KOPT-K1 (cell line): ENCODE measurements around the gene KLHDC1.
"Not testable (repeated sequence)": the region's sequence is repeated elsewhere in the genome, so short reads cannot be mapped to it uniquely, and the experiment has no call there.

Experiments
- H3K27ac ChIP-seq: fragments of 200-600 bp; sonication (generic); 2 replicates; pipeline ENCODE4 v1.5.1; 2016; ENCODE audit warnings: antibody characterized with exemption, mild to moderate bottlenecking, low read depth, low read length; ENCODE audit not compliant: poor library complexity, severe bottlenecking
- H3K36me3 ChIP-seq: fragments of 200-600 bp; sonication (generic); 2 replicates; pipeline ENCODE4 v1.5.1; 2017; ENCODE audit warnings: antibody characterized with exemption, mild to moderate bottlenecking, low read length, moderate library complexity; ENCODE audit not compliant: insufficient read depth
- H3K9me3 ChIP-seq: fragments of 200-600 bp; sonication (generic); 2 replicates; pipeline ENCODE4 v1.5.1; 2017; ENCODE audit warnings: antibody characterized with exemption, low read length, mild to moderate bottlenecking; ENCODE audit not compliant: insufficient read depth, poor library complexity, severe bottlenecking

Gene KLHDC1

GRCh38 chr14:49692811-49693734 lies at the start of gene KLHDC1:
KLHDC1 (plus strand) TSS chr14:49693120; CDS start chr14:49693195, 75 bp downstream.
- Histone ChIP-seq H3K27ac (peak within 1 kb of the TSS; percentile 61), H3K9me3 (no peaks in the 10 kb centered on the region), H3K36me3 (no peaks in the 10 kb centered on the region)

DNA sequence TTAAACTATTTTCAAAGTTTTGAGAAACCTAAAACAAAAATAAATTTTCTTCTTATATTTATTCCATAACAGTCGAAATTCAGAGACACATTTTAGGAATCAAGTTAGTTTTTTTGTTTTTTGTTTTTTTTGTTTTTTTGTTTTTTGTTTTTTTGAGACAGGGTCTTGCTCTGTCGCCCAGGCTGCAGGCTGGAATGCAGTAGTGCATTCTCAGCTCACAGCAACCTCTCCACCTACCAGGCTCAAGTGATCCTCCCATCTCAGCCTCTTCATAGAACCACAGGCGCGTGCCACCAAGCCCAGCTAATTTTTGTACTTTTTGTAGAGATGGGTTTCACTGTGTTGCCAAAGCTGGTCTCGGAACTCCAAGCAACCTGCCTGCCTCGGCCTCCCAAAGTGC lies 39.4 kb upstream of the KLHDC1 start:
- H3K27ac ChIP-seq: no peak overlapping the region
- no peaks in the 10 kb centered on the region for H3K9me3 ChIP-seq
- peaks cover 75% of the 10 kb centered on the region for H3K36me3 ChIP-seq

DNA sequence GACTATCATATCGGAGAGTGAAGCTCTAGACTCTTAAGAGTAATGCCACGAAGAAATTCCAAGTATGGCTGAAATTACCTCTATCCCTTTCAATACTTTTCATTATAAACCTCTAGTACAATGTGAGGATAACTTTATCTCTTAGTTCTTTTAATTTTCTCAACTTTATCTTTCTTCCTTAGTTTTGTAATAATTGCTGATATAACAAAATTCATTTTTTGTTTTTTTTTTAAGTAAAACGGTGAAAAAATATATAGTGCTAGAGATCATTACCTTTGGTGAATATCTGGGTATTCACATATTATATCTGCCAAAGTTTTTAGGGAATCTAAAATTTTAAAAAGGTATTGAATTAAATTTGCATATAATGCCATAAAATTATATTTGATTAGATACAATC lies 38.4 kb upstream of the KLHDC1 start:
- H3K9me3 ChIP-seq: no peaks in the 10 kb centered on the region
- no peak overlapping the region for H3K27ac ChIP-seq
- H3K36me3 ChIP-seq: peaks cover 74% of the 10 kb centered on the region

GRCh38 chr14:49657500-49657899 lies 35.4 kb upstream of the KLHDC1 start:
- H3K36me3 ChIP-seq: peaks cover 77% of the 10 kb centered on the region
- H3K9me3 ChIP-seq, H3K27ac ChIP-seq: not testable (repeated sequence)

DNA sequence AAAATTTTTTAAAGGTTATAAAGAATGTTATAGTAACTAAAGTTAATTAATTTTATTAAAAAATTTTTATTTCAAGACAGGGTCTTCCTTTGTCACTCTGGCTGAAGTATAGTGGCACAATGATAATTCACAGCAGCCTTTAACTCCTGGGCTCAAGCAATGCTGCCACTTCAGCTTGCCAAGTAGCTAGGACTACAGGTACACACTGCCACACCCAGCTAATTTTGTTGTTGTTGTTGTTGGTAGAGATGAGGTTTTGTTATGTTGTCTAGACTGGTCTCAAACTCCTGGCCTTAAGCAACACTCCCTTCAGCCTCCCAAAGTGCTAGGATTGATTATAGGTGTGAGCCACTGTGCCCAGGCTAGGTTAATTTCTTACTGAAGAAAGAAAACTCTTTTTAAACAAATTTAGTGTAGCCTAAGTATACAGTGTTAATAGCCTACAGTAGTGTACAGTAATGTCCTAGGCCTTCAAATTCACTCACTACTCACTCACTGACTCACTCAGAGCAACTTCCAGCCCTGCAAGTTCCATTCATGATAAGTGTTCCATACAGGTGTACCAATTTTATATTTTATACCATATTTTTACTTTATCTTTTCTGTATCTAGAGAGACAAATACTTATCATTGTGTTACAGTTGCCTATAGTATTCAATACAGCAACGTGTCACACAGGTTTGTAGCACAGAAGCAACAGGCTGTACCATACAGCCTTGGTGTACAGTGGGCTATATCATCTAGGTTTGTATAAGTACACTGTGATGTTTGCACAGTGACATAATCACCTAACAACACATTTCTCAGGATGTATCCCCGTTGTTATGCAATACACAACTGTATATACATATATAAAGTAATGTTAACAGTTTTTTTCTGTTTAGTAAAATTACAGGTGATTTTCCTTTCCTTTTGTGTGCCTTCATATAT lies 33.1 kb upstream of the KLHDC1 start:
- no peaks in the 10 kb centered on the region for H3K9me3 ChIP-seq
- peaks cover 74% of the 10 kb centered on the region for H3K36me3 ChIP-seq
- no peak overlapping the region for H3K27ac ChIP-seq

GRCh38 chr14:49670475-49670874 lies 22.4 kb upstream of the KLHDC1 start:
- Histone ChIP-seq H3K9me3 (no peaks in the 10 kb centered on the region), H3K36me3 (peaks cover 86% of the 10 kb centered on the region), H3K27ac (no peak overlapping the region)

- Histone ChIP-seq H3K9me3 (no peaks in the 10 kb centered on the region), H3K36me3 (peaks cover 93% of the 10 kb centered on the region), H3K27ac (no peak overlapping the region)
Observed at GRCh38 chr14:49673586-49673985, 19.3 kb upstream of the KLHDC1 start.

DNA sequence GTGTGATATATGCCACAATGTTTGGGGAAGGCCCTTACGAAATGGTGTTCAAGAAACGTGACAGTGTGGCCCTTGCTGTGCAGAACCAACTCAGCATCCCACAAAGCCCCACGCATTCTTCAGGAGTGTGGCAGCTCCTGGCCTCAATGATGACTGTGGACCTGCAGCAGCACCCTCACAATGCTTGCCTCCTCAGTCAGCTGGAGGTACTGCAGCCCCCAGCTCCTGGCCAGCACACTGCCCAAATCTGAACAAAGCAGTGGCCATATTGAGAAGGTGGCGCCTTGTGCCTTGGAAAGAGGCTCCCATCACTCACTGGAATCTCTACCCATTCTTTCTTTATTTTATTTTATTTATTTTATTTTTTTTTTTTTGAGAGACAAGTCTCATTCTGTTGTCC lies 15.3 kb upstream of the KLHDC1 start:
- H3K27ac ChIP-seq: no peak overlapping the region
- peaks cover 94% of the 10 kb centered on the region for H3K36me3 ChIP-seq
- no peaks in the 10 kb centered on the region for H3K9me3 ChIP-seq

DNA sequence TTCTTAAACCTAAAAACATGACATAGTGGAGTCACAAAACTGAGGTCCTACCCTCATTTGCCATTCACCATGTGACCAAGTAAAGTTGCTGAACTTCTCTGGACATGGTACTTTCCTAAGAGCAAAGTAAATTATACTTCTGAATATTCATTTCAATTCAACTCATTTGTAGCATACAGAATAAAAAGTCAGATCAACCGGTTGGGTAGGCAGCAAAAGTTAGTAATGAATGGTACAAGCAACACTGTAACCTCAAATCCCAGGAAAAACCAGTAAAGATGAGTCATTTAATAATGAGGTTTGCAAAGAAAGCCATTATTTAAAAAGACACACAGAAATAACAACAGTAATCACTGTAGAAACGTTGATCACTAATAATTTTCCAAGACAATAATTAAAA lies 13.6 kb upstream of the KLHDC1 start:
- Histone ChIP-seq H3K27ac (no peak overlapping the region), H3K9me3 (no peaks in the 10 kb centered on the region), H3K36me3 (peaks cover 91% of the 10 kb centered on the region)

- H3K36me3 ChIP-seq: peaks cover 25% of the 10 kb centered on the region
- no peaks in the 10 kb centered on the region for H3K9me3 ChIP-seq
- H3K27ac ChIP-seq: no peak overlapping the region
Observed at GRCh38 chr14:49686425-49686824, 6.5 kb upstream of the KLHDC1 start.

DNA sequence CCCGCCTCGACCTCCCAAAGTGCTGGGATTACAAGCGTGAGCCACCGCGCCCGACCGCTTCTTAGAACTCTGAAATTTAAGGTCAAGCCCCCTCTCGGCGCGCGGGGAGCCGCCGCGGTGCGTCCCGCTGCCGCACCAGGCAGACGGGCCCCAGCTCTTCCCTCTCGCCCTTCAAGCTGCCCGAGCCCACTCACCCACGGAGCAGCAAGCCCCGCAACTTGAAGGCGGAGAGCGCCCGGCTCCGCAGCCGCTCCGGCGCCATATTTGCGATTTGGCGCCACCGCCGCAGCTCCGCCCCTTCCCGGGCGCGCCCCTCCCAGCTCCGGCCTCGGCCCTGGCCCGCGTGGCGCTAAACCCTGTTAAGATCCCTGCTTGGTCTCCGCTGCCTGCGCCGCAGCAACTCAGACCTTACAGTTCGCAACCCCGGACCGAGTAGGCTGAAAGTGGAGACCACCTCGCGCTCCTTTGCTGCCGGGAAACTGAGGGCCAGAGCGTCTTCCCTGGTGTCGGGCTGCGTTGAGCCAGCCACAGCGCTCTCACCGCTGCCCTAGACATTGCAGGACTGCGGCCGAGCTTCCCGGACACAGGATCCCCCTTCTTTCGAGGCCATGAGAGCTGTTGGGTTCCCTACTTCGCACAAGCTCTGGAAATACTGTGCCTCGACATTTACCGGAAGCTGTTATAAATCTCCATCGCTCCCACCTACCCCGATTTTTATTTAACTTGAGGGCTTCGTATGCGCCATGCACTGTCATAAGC lies 4.8 kb upstream of the KLHDC1 start, which contains the start of gene POLE2:
POLE2 (minus strand) TSS at position 273 of the 759 bp plus-strand sequence; CDS start at position 262, 11 bp downstream.
- Histone ChIP-seq H3K27ac (peak within 1 kb of the TSS; percentile 69), H3K36me3 (peaks cover 8% of the 10 kb centered on the region), H3K9me3 (no peaks in the 10 kb centered on the region)

DNA sequence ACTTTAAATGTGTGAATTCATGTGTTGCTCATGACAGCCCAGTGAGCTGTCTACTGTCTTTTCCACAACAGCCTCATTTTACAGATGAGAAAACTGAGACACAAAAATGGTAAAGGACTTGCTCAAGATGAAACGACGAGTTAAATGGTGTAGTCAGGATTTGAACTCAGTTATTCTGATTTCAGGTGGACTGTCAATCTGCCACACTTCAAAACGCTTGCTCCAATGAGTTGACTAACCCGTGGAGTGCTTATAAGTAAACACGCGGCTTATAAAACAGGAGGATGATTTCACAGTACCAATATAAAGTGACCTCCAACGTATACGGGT lies 4.3 kb upstream of the KLHDC1 start:
- H3K9me3 ChIP-seq: no peaks in the 10 kb centered on the region
- H3K36me3 ChIP-seq: peaks cover 3% of the 10 kb centered on the region; the same call in 1 of the 2 replicates
- H3K27ac ChIP-seq: peak overlapping the region; percentile 69

GRCh38 chr14:49691031-49691430 lies 1.9 kb upstream of the KLHDC1 start:
- Histone ChIP-seq H3K36me3 (no peaks in the 10 kb centered on the region), H3K27ac (no peak overlapping the region), H3K9me3 (no peaks in the 10 kb centered on the region)

- H3K36me3 ChIP-seq: no peaks in the 10 kb centered on the region
- no peaks in the 10 kb centered on the region for H3K9me3 ChIP-seq
- no peak overlapping the region for H3K27ac ChIP-seq
Observed at GRCh38 chr14:49692193-49692757, 645 bp upstream of the KLHDC1 start.
